ENCODE measurements around the gene ZNF280B. TPM values are rescaled to one million over a fixed set of nuclear protein-coding genes. Genes with fewer than 3 reads are reported as not detected.
A peak's percentile ranks its signal among the peaks of the same experiment; 100 is the strongest.

Gene ZNF280B
- total RNA-seq, 1 experiment from 2014 or later = 0.10 TPM

GRCh38 chr22:22461111-22461510, 47.4 kb downstream of the ZNF280B start:
- ATAC-seq (no peak), DNase-seq (ENCODE audit: low read depth, low spot score) (no peak)
- Histone ChIP-seq H3K4me3 (ENCODE audit: low read depth in 2 of 2, low read length in 2 of 2) (no peak overlapping the region), H3K27ac (ENCODE audit: low read length) (no peak overlapping the region), H3K9me3 (ENCODE audit: control insufficient read depth, insufficient read depth, low read depth, low read length) (no peaks in the 10 kb centered on the region), H3K27me3 (ENCODE audit: control insufficient read depth, insufficient read depth, low read length) (no peaks in the 10 kb centered on the region; the same call in 1 of the 2 replicates), H3K36me3 (ENCODE audit: control insufficient read depth, insufficient read depth, low read length) (no peaks in the 10 kb centered on the region), H3K4me1 (ENCODE audit: control insufficient read depth, insufficient read depth, low read length) (no peaks in the 10 kb centered on the region)
- no peak; the same call in 1 of the 2 replicates for TF ChIP-seq CTCF (IDR thresholded peaks at IDR 0.05)
- TF ChIP-seq POLR2AphosphoS5 (IDR thresholded peaks at IDR 0.05; ENCODE audit: low read depth, low read length) = no peak
- TF ChIP-seq SIN3A (IDR thresholded peaks at IDR 0.05; ENCODE audit: borderline replicate concordance, insufficient read depth, low read depth, low read length) = no peak
- in situ Hi-C loops (cut with HindIII; ENCODE audit: low pct_unique_long_range_greater_than_20kb, low sequenced_read_pairs) = no loop called here
- CTCF ChIA-PET = no interaction called here
- POLR2A ChIA-PET = no interaction called here
- BruUV-seq (replicated peaks) = no TSS peak
- intact Hi-C loops (cut with micrococcal nuclease; ENCODE audit: unreplicated experiment) = loop anchor here (10.0 kb wide), 2 partner anchors 134 to 494 kb away; no protein-coding TSS in a partner anchor

DNA sequence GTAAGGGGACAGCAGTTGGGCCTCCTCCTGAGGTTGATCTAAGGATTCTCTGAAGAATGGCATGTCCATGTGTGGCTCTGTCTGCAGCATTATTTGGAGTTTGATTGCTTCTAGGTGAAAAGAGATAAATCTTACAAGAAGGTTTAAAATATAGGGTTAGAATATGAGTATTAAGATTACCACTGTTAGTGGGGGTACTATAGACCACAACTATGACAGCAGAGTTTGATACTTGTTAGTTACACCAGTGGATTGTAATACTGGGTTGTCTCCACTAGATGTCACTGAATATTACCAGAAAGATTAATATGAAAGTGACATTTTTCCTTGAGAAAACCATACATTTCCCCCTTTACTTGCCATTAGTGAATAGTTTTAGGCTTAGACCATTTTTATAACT, 47.9 kb downstream of the ZNF280B start:
- no peaks in the 10 kb centered on the region for H3K4me1 ChIP-seq (ENCODE audit: control insufficient read depth, insufficient read depth, low read length)
- POLR2A ChIA-PET = no interaction called here
- no peaks in the 10 kb centered on the region for H3K9me3 ChIP-seq (ENCODE audit: control insufficient read depth, insufficient read depth, low read depth, low read length)
- in situ Hi-C loops (cut with HindIII; ENCODE audit: low pct_unique_long_range_greater_than_20kb, low sequenced_read_pairs) (no loop called here), intact Hi-C loops (cut with micrococcal nuclease; ENCODE audit: unreplicated experiment) (loop anchor here (10.0 kb wide), 2 partner anchors 134 to 494 kb away; no protein-coding TSS in a partner anchor)
- H3K27me3 ChIP-seq (ENCODE audit: control insufficient read depth, insufficient read depth, low read length) = no peaks in the 10 kb centered on the region; the same call in 1 of the 2 replicates
- CTCF ChIA-PET = no interaction called here
- no peak overlapping the region for H3K27ac ChIP-seq (ENCODE audit: low read length)
- H3K4me3 ChIP-seq (ENCODE audit: low read depth in 2 of 2, low read length in 2 of 2) = no peak overlapping the region
- ATAC-seq (no peak), DNase-seq (ENCODE audit: low read depth, low spot score) (no peak)
- H3K36me3 ChIP-seq (ENCODE audit: control insufficient read depth, insufficient read depth, low read length) = no peaks in the 10 kb centered on the region
- TF ChIP-seq TCF7L2 (IDR thresholded peaks at IDR 0.05; ENCODE audit: low read depth, low read length) (no peak), POLR2AphosphoS5 (IDR thresholded peaks at IDR 0.05; ENCODE audit: low read depth, low read length) (no peak), CTCF (IDR thresholded peaks at IDR 0.05) (peak; percentile 38; the same call in 1 of the 2 replicates), SIN3A (IDR thresholded peaks at IDR 0.05; ENCODE audit: borderline replicate concordance, insufficient read depth, low read depth, low read length) (no peak)
- TF ChIP-seq, protein P1, sequence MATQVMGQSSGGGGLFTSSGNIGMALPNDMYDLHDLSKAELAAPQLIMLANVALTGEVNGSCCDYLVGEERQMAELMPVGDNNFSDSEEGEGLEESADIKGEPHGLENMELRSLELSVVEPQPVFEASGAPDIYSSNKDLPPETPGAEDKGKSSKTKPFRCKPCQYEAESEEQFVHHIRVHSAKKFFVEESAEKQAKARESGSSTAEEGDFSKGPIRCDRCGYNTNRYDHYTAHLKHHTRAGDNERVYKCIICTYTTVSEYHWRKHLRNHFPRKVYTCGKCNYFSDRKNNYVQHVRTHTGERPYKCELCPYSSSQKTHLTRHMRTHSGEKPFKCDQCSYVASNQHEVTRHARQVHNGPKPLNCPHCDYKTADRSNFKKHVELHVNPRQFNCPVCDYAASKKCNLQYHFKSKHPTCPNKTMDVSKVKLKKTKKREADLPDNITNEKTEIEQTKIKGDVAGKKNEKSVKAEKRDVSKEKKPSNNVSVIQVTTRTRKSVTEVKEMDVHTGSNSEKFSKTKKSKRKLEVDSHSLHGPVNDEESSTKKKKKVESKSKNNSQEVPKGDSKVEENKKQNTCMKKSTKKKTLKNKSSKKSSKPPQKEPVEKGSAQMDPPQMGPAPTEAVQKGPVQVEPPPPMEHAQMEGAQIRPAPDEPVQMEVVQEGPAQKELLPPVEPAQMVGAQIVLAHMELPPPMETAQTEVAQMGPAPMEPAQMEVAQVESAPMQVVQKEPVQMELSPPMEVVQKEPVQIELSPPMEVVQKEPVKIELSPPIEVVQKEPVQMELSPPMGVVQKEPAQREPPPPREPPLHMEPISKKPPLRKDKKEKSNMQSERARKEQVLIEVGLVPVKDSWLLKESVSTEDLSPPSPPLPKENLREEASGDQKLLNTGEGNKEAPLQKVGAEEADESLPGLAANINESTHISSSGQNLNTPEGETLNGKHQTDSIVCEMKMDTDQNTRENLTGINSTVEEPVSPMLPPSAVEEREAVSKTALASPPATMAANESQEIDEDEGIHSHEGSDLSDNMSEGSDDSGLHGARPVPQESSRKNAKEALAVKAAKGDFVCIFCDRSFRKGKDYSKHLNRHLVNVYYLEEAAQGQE (IDR thresholded peaks at IDR 0.05; ENCODE audit: insufficient read depth in 1 of 2, low read depth in 2 of 2, low read length in 1 of 2) = no peak
- BruUV-seq (replicated peaks) = no TSS peak

Measured in Panc1 (cell line).